ENCODE results near the gene RAB27B. TPM values are rescaled to one million over a fixed set of nuclear protein-coding genes. Genes with fewer than 3 reads are reported as not detected.
"Not testable (repeated sequence)": the region's sequence is repeated elsewhere in the genome, so short reads cannot be mapped to it uniquely, and the experiment has no call there.

RAB27B gene
- total RNA-seq, 1 donor from 2014 or later = 0.64 TPM

DNA sequence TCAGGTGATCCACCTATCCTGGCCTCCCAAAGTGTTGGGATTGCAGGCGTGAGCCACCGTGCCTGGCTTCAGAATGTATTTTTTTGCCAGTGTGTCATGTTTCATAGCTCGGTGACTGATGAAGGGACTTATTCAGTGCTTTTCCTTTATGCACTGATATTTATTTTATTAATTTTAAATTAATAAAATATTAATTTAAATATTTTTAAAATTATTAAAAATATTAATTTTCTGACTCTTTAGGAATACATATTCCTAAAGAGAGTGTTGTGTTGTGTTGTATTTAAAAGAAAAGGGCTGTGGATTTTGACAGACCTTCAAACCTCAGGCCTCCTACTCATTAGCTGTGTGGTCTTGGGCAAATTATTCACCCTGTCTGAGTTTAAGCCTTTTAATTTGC lies 22.3 kb downstream of the RAB27B start:
- TF ChIP-seq, protein P1, sequence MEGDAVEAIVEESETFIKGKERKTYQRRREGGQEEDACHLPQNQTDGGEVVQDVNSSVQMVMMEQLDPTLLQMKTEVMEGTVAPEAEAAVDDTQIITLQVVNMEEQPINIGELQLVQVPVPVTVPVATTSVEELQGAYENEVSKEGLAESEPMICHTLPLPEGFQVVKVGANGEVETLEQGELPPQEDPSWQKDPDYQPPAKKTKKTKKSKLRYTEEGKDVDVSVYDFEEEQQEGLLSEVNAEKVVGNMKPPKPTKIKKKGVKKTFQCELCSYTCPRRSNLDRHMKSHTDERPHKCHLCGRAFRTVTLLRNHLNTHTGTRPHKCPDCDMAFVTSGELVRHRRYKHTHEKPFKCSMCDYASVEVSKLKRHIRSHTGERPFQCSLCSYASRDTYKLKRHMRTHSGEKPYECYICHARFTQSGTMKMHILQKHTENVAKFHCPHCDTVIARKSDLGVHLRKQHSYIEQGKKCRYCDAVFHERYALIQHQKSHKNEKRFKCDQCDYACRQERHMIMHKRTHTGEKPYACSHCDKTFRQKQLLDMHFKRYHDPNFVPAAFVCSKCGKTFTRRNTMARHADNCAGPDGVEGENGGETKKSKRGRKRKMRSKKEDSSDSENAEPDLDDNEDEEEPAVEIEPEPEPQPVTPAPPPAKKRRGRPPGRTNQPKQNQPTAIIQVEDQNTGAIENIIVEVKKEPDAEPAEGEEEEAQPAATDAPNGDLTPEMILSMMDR (IDR thresholded peaks at IDR 0.05) = no peak
- no peak for DNase-seq
- Mint-ChIP-seq H3K4me1 (no peaks in the 10 kb centered on the region), H3K36me3 (ENCODE audit: low read depth) (no peaks in the 10 kb centered on the region), H3K27me3 (peaks cover 5% of the 10 kb centered on the region), H3K4me3 (no peak overlapping the region), H3K27ac (no peak overlapping the region), H3K9me3 (no peaks in the 10 kb centered on the region)
- intact Hi-C loops (cut with micrococcal nuclease) = no loop called here
- no peak for ATAC-seq (ENCODE audit: low read depth)
- CTCF ChIA-PET = interaction anchor here (0.6 kb wide), 1 partner anchor 1698 kb away, joined by 3 read pairs; no protein-coding TSS in a partner anchor
- POLR2A ChIA-PET = no interaction called here

DNA sequence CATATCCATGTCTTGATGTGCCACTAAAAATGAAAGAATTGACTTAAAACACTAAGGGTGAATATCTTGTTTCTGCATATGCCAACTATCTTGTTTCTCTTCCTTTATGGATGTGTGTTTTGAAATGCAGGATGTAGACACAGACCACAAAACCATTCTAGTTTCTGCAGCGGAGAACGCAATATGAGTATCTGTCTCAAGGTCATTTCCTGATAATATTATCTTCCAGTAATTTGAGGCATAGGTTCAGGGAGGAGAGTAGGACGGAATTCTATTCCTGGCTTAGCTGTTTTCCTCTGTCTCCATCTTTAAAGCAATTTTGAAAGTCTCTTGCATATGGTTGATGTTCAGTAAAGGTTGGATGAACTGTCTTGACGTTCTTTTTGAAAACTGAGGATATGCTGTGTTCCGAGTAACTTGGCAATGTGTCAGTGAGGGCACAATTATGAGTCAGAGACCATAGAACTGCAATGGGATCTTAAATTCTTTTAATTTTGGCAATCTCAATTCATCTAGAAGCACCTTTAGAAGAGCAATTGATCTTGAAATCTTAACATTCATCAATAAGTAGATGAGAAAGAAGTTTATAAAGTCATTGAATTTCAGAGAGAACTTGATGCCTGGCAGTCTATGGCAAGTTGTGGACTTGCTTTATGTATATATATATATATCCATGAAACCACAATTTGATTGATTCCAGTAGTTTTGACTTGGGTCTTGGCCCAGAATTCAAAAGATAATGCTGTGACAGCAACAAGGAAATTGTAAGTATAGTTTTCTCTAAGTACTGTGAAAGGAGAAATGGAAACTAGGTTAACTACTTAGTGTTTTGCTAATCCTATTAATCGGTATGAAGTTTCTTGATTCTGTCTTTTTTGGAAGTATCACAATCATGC lies 24.8 kb downstream of the RAB27B start:
- TF ChIP-seq, protein P1 (IDR thresholded peaks at IDR 0.05) = no peak
- H3K4me3 Mint-ChIP-seq = no peak overlapping the region
- intact Hi-C loops (cut with micrococcal nuclease) = no loop called here
- DNase-seq (no peak), ATAC-seq (ENCODE audit: low read depth) (no peak)
- no peak overlapping the region for H3K27ac Mint-ChIP-seq
- H3K27me3 Mint-ChIP-seq = peaks cover 5% of the 10 kb centered on the region
- ChIA-PET POLR2A (no interaction called here), CTCF (no interaction called here)
- H3K36me3 Mint-ChIP-seq (ENCODE audit: low read depth) = no peaks in the 10 kb centered on the region
- no peaks in the 10 kb centered on the region for H3K9me3 Mint-ChIP-seq
- H3K4me1 Mint-ChIP-seq = no peaks in the 10 kb centered on the region

DNA sequence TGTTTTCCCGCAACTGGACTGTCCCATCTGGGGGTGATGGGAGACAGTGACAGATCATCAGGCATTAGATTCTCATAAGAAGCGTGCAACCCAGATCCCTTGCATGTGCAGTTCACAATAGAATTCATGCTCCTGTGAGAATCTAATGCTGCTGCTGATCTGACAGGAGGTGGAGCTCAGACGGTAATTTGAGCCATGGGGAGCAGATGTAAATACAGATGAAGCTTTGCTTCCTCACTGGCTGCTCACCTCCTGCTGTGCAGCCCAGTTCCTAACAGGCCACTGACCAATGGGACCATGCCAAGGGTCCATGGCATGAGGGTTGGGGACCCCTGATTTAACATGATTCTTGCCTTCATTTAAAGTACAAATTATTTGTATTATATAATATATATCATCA lies 26.8 kb downstream of the RAB27B start:
- ATAC-seq (ENCODE audit: low read depth); H3K9me3 Mint-ChIP-seq; H3K27ac Mint-ChIP-seq; H3K27me3 Mint-ChIP-seq; POLR2A ChIA-PET; H3K4me1 Mint-ChIP-seq; H3K4me3 Mint-ChIP-seq; CTCF ChIA-PET; intact Hi-C loops (cut with micrococcal nuclease); H3K36me3 Mint-ChIP-seq (ENCODE audit: low read depth); DNase-seq: not testable (repeated sequence)

DNA sequence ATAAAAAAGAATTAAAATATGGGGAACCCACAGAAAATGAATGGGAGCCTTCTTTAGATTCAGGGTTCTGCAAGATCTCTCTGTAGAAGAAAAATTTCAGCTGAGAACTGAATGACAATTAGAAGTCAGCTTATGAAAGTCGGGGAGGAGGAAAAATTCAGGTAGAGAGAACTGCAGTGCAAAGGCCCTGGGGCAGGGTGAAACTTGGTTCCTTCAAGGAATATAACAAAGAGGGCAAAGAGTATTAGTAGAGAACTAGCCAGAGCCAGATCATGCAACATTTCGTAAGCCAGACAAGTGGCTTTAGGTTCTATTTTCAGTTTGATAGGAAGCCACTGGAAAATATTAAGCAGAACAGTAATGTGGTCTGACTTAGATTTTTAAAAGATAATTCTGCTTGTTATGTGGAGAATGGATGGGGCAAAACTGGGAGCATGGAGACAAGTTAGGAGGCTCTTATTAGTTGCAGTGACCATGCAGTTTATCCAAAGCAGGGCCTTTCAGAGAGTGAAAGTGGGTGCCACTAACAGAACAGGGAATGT lies 27.9 kb downstream of the RAB27B start:
- no peaks in the 10 kb centered on the region for H3K9me3 Mint-ChIP-seq
- ChIA-PET CTCF (no interaction called here), POLR2A (no interaction called here)
- intact Hi-C loops (cut with micrococcal nuclease) = no loop called here
- H3K4me3 Mint-ChIP-seq = no peak overlapping the region
- DNase-seq (no peak), ATAC-seq (ENCODE audit: low read depth) (no peak)
- H3K36me3 Mint-ChIP-seq (ENCODE audit: low read depth) = no peaks in the 10 kb centered on the region
- TF ChIP-seq, protein P1 (IDR thresholded peaks at IDR 0.05) = no peak
- peaks cover 5% of the 10 kb centered on the region for H3K27me3 Mint-ChIP-seq
- H3K27ac Mint-ChIP-seq = no peak overlapping the region
- no peaks in the 10 kb centered on the region for H3K4me1 Mint-ChIP-seq

DNA sequence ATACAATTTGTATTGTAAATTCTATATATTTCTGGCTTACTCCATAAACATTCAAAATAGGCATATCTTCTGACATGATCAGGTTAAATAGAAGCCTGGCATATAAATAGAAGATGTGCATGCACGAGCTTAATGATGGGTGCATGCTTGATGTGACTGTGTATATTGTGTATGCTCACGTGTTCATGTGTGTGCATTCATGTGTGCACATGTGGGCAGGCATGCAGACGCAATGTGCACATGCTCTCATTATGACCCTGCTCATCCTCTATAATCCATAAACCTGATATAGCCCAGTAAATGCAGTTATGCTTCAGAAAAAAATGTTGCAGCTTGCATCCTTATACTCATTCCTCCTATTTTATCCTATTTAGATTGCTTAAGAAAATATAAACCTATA lies 29.2 kb downstream of the RAB27B start:
- no peaks in the 10 kb centered on the region for H3K9me3 Mint-ChIP-seq
- H3K36me3 Mint-ChIP-seq (ENCODE audit: low read depth) = no peaks in the 10 kb centered on the region
- no peak overlapping the region for H3K4me3 Mint-ChIP-seq
- no peaks in the 10 kb centered on the region for H3K4me1 Mint-ChIP-seq
- ChIA-PET POLR2A (no interaction called here), CTCF (no interaction called here)
- no peak overlapping the region for H3K27ac Mint-ChIP-seq
- peaks cover 5% of the 10 kb centered on the region for H3K27me3 Mint-ChIP-seq
- ATAC-seq (ENCODE audit: low read depth) (no peak), DNase-seq (no peak)
- TF ChIP-seq, protein P1 (IDR thresholded peaks at IDR 0.05) = no peak
- intact Hi-C loops (cut with micrococcal nuclease) = no loop called here
